ENCODE data around the gene CALD1. TPM values are rescaled to one million over a fixed set of nuclear protein-coding genes. Genes with fewer than 3 reads are reported as not detected.

The CALD1 gene
- polyA plus RNA-seq, 1 donor, result 93.4 TPM

- no peak for DNase-seq
Observed at GRCh38 chr7:134787720-134788119, 8.3 kb downstream of the CALD1 start.

GRCh38 chr7:134788191-134788590 is 8.8 kb downstream of the CALD1 start:
- DNase-seq, result no peak

- DNase-seq, result no peak
Observed at GRCh38 chr7:134789967-134790685, 10.7 kb downstream of the CALD1 start.

- no peak for DNase-seq
Observed at GRCh38 chr7:134792968-134793367, 13.5 kb downstream of the CALD1 start.

- no peak for DNase-seq
Observed at GRCh38 chr7:134795231-134795630, 15.8 kb downstream of the CALD1 start.

GRCh38 chr7:134798155-134798554 is 18.7 kb downstream of the CALD1 start:
- no peak for DNase-seq

GRCh38 chr7:134799377-134799776 is 19.9 kb downstream of the CALD1 start:
- DNase-seq, result no peak

- no peak for DNase-seq
Observed at GRCh38 chr7:134802762-134803161, 23.3 kb downstream of the CALD1 start.

- no peak for DNase-seq
Observed at GRCh38 chr7:134804351-134804750, 24.9 kb downstream of the CALD1 start.

GRCh38 chr7:134804854-134805253 is 25.4 kb downstream of the CALD1 start:
- no peak for DNase-seq

GRCh38 chr7:134806197-134806596 is 26.8 kb downstream of the CALD1 start:
- DNase-seq, result no peak

- DNase-seq, result no peak
Observed at GRCh38 chr7:134809616-134810015, 30.2 kb downstream of the CALD1 start.

- DNase-seq, result no peak
Observed at GRCh38 chr7:134811765-134812164, 32.3 kb downstream of the CALD1 start.

- DNase-seq, result no peak
Observed at GRCh38 chr7:134813663-134814396, 34.4 kb downstream of the CALD1 start.

- no peak for DNase-seq
Observed at GRCh38 chr7:134814730-134815364, 35.4 kb downstream of the CALD1 start.

GRCh38 chr7:134818613-134819345 is 39.3 kb downstream of the CALD1 start:
- DNase-seq, result no peak

GRCh38 chr7:134819401-134819800 is 40.0 kb downstream of the CALD1 start:
- DNase-seq, result no peak

- no peak for DNase-seq
Observed at GRCh38 chr7:134820295-134820694, 40.9 kb downstream of the CALD1 start.

- no peak for DNase-seq
Observed at GRCh38 chr7:134820778-134821177, 41.3 kb downstream of the CALD1 start.

- no peak for DNase-seq
Observed at GRCh38 chr7:134823400-134823799, 44.0 kb downstream of the CALD1 start.

- no peak for DNase-seq
Observed at GRCh38 chr7:134825666-134826065, 46.2 kb downstream of the CALD1 start.

- no peak for DNase-seq
Observed at GRCh38 chr7:134826105-134826504, 46.7 kb downstream of the CALD1 start.

GRCh38 chr7:134827436-134827835 is 48.0 kb downstream of the CALD1 start:
- DNase-seq, result no peak
